Astrocyte (in vitro differentiated cells and primary cell): ENCODE results near the gene C9.

Source experiments
- CTCF ChIP-seq: IDR thresholded peaks from 2 replicates; pipeline ENCODE4 v1.5.1; 2011; ENCODE audit warnings: low read depth, mild to moderate bottlenecking, inconsistent platforms, low read length, moderate library complexity; ENCODE audit not compliant: insufficient read depth
- EZH2 ChIP-seq: IDR thresholded peaks from 2 replicates; pipeline ENCODE4 v1.6.1; 2012; ENCODE audit warnings: mild to moderate bottlenecking, low read length, inconsistent platforms; ENCODE audit not compliant: insufficient read depth

GRCh38 chr5:39370555-39371366 is 6.5 kb upstream of the C9 start:
- TF ChIP-seq CTCF (no peak), EZH2 (no peak)
